ENCODE results near the gene CKS1B.

Gene CKS1B

GRCh38 chr1:154937988-154938386 is 36.5 kb upstream of the CKS1B start:
- no peaks in the 10 kb centered on the region for H3K9me3 ChIP-seq (ENCODE audit: control insufficient read depth in 2 of 2, low read length in 2 of 2)

GRCh38 chr1:154938604-154939399 is 35.7 kb upstream of the CKS1B start:
- H3K27ac ChIP-seq (ENCODE audit: low read depth in 2 of 2, low read length in 2 of 2) = peak overlapping the region in 1 of 2 donors; percentile 99
- peaks cover 33 to 43% of the 10 kb centered on the region in 2 donors for H3K4me1 ChIP-seq (ENCODE audit: control insufficient read depth in 2 of 2, insufficient read depth in 2 of 2, low read length in 2 of 2)
- no peaks in the 10 kb centered on the region for H3K27me3 ChIP-seq (ENCODE audit: control insufficient read depth in 2 of 2, insufficient read depth in 2 of 2, low read length in 2 of 2)
- H3K9me3 ChIP-seq (ENCODE audit: control insufficient read depth in 2 of 2, low read length in 2 of 2) = no peaks in the 10 kb centered on the region
- no peak overlapping the region for H3K9ac ChIP-seq (ENCODE audit: low read depth in 1 of 2, low read length in 2 of 2)
- H3K36me3 ChIP-seq (ENCODE audit: control insufficient read depth in 2 of 2, insufficient read depth in 2 of 2, low read length in 2 of 2) = no peaks in the 10 kb centered on the region
- H3K4me3 ChIP-seq (ENCODE audit: low read length in 2 of 2) = no peak overlapping the region

More at GRCh38 chr1:154937988-154938386, 36.5 kb upstream of the CKS1B start:
- peak overlapping the region; percentile 94 to 96 for H3K4me3 ChIP-seq (ENCODE audit: low read length in 2 of 2)
- H3K4me1 ChIP-seq (ENCODE audit: control insufficient read depth in 2 of 2, insufficient read depth in 2 of 2, low read length in 2 of 2) = peaks cover 29 to 36% of the 10 kb centered on the region in 2 donors
- no peaks in the 10 kb centered on the region for H3K27me3 ChIP-seq (ENCODE audit: control insufficient read depth in 2 of 2, insufficient read depth in 2 of 2, low read length in 2 of 2)
- H3K9ac ChIP-seq (ENCODE audit: low read depth in 1 of 2, low read length in 2 of 2) = peak overlapping the region; percentile 96 to 99
- H3K36me3 ChIP-seq (ENCODE audit: control insufficient read depth in 2 of 2, insufficient read depth in 2 of 2, low read length in 2 of 2) = no peaks in the 10 kb centered on the region
- H3K27ac ChIP-seq (ENCODE audit: low read depth in 2 of 2, low read length in 2 of 2) = peak overlapping the region; percentile 99

- Histone ChIP-seq H3K9me3 (ENCODE audit: control insufficient read depth in 2 of 2, low read length in 2 of 2) (no peaks in the 10 kb centered on the region), H3K4me3 (ENCODE audit: low read length in 2 of 2) (no peak overlapping the region), H3K4me1 (ENCODE audit: control insufficient read depth in 2 of 2, insufficient read depth in 2 of 2, low read length in 2 of 2) (peaks cover 47 to 51% of the 10 kb centered on the region in 2 donors), H3K36me3 (ENCODE audit: control insufficient read depth in 2 of 2, insufficient read depth in 2 of 2, low read length in 2 of 2) (peaks cover 0 to 1% of the 10 kb centered on the region in 2 donors), H3K27ac (ENCODE audit: low read depth in 2 of 2, low read length in 2 of 2) (no peak overlapping the region), H3K27me3 (ENCODE audit: control insufficient read depth in 2 of 2, insufficient read depth in 2 of 2, low read length in 2 of 2) (no peaks in the 10 kb centered on the region), H3K9ac (ENCODE audit: low read depth in 1 of 2, low read length in 2 of 2) (no peak overlapping the region)
Measured at GRCh38 chr1:154940213-154940560, 34.3 kb upstream of the CKS1B start.

- H3K9me3 ChIP-seq (ENCODE audit: control insufficient read depth in 2 of 2, low read length in 2 of 2) = no peaks in the 10 kb centered on the region
- no peak overlapping the region for H3K9ac ChIP-seq (ENCODE audit: low read depth in 1 of 2, low read length in 2 of 2)
- peak overlapping the region in 1 of 2 donors; percentile 0 for H3K27ac ChIP-seq (ENCODE audit: low read depth in 2 of 2, low read length in 2 of 2)
- no peak overlapping the region for H3K4me3 ChIP-seq (ENCODE audit: low read length in 2 of 2)
- H3K36me3 ChIP-seq (ENCODE audit: control insufficient read depth in 2 of 2, insufficient read depth in 2 of 2, low read length in 2 of 2) = peaks cover 0 to 7% of the 10 kb centered on the region in 2 donors
- H3K4me1 ChIP-seq (ENCODE audit: control insufficient read depth in 2 of 2, insufficient read depth in 2 of 2, low read length in 2 of 2) = peaks cover 44 to 47% of the 10 kb centered on the region in 2 donors
- no peaks in the 10 kb centered on the region for H3K27me3 ChIP-seq (ENCODE audit: control insufficient read depth in 2 of 2, insufficient read depth in 2 of 2, low read length in 2 of 2)
Measured at GRCh38 chr1:154940651-154941194, 33.8 kb upstream of the CKS1B start.

- Histone ChIP-seq H3K27ac (ENCODE audit: low read depth in 2 of 2, low read length in 2 of 2) (peak overlapping the region in 1 of 2 donors; percentile 83), H3K9ac (ENCODE audit: low read depth in 1 of 2, low read length in 2 of 2) (no peak overlapping the region)
Measured at GRCh38 chr1:154941333-154942013, 33.0 kb upstream of the CKS1B start.

GRCh38 chr1:154943649-154944400 is 30.7 kb upstream of the CKS1B start:
- no peaks in the 10 kb centered on the region for H3K27me3 ChIP-seq (ENCODE audit: control insufficient read depth in 2 of 2, insufficient read depth in 2 of 2, low read length in 2 of 2)
- peaks cover 27 to 38% of the 10 kb centered on the region in 2 donors for H3K4me1 ChIP-seq (ENCODE audit: control insufficient read depth in 2 of 2, insufficient read depth in 2 of 2, low read length in 2 of 2)
- no peaks in the 10 kb centered on the region for H3K9me3 ChIP-seq (ENCODE audit: control insufficient read depth in 2 of 2, low read length in 2 of 2)
- H3K27ac ChIP-seq (ENCODE audit: low read depth in 2 of 2, low read length in 2 of 2) = peak overlapping the region; percentile 25 to 48
- peak overlapping the region; percentile 13 to 47 for H3K9ac ChIP-seq (ENCODE audit: low read depth in 1 of 2, low read length in 2 of 2)
- peaks cover 7 to 28% of the 10 kb centered on the region in 2 donors for H3K36me3 ChIP-seq (ENCODE audit: control insufficient read depth in 2 of 2, insufficient read depth in 2 of 2, low read length in 2 of 2)
- no peak overlapping the region for H3K4me3 ChIP-seq (ENCODE audit: low read length in 2 of 2)

More at GRCh38 chr1:154941333-154942013, 33.0 kb upstream of the CKS1B start:
- Histone ChIP-seq H3K36me3 (ENCODE audit: control insufficient read depth in 2 of 2, insufficient read depth in 2 of 2, low read length in 2 of 2) (peaks cover 3 to 13% of the 10 kb centered on the region in 2 donors), H3K4me3 (ENCODE audit: low read length in 2 of 2) (no peak overlapping the region), H3K27me3 (ENCODE audit: control insufficient read depth in 2 of 2, insufficient read depth in 2 of 2, low read length in 2 of 2) (no peaks in the 10 kb centered on the region), H3K9me3 (ENCODE audit: control insufficient read depth in 2 of 2, low read length in 2 of 2) (no peaks in the 10 kb centered on the region), H3K4me1 (ENCODE audit: control insufficient read depth in 2 of 2, insufficient read depth in 2 of 2, low read length in 2 of 2) (peaks cover 37 to 43% of the 10 kb centered on the region in 2 donors)

GRCh38 chr1:154944401-154945159 is 29.9 kb upstream of the CKS1B start:
- Histone ChIP-seq H3K27ac (ENCODE audit: low read depth in 2 of 2, low read length in 2 of 2) (peak overlapping the region; percentile 25 to 48), H3K4me1 (ENCODE audit: control insufficient read depth in 2 of 2, insufficient read depth in 2 of 2, low read length in 2 of 2) (peaks cover 27 to 38% of the 10 kb centered on the region in 2 donors), H3K9me3 (ENCODE audit: control insufficient read depth in 2 of 2, low read length in 2 of 2) (no peaks in the 10 kb centered on the region), H3K4me3 (ENCODE audit: low read length in 2 of 2) (no peak overlapping the region), H3K27me3 (ENCODE audit: control insufficient read depth in 2 of 2, insufficient read depth in 2 of 2, low read length in 2 of 2) (no peaks in the 10 kb centered on the region), H3K9ac (ENCODE audit: low read depth in 1 of 2, low read length in 2 of 2) (peak overlapping the region in 1 of 2 donors; percentile 13), H3K36me3 (ENCODE audit: control insufficient read depth in 2 of 2, insufficient read depth in 2 of 2, low read length in 2 of 2) (peaks cover 7 to 28% of the 10 kb centered on the region in 2 donors)

- H3K27ac ChIP-seq (ENCODE audit: low read depth in 2 of 2, low read length in 2 of 2) = no peak overlapping the region
- peaks cover 8 to 29% of the 10 kb centered on the region in 2 donors for H3K36me3 ChIP-seq (ENCODE audit: control insufficient read depth in 2 of 2, insufficient read depth in 2 of 2, low read length in 2 of 2)
- no peaks in the 10 kb centered on the region for H3K27me3 ChIP-seq (ENCODE audit: control insufficient read depth in 2 of 2, insufficient read depth in 2 of 2, low read length in 2 of 2)
- no peak overlapping the region for H3K9ac ChIP-seq (ENCODE audit: low read depth in 1 of 2, low read length in 2 of 2)
- H3K4me1 ChIP-seq (ENCODE audit: control insufficient read depth in 2 of 2, insufficient read depth in 2 of 2, low read length in 2 of 2) = peaks cover 27 to 36% of the 10 kb centered on the region in 2 donors
- H3K4me3 ChIP-seq (ENCODE audit: low read length in 2 of 2) = no peak overlapping the region
- no peaks in the 10 kb centered on the region for H3K9me3 ChIP-seq (ENCODE audit: control insufficient read depth in 2 of 2, low read length in 2 of 2)
Measured at GRCh38 chr1:154945160-154945961, 29.1 kb upstream of the CKS1B start.

Data from mucosa of rectum (tissue), 2 donors.